HG03095 (cell line): Measurements from ENCODE around the gene DUS2.

Source experiments
- ATAC-seq: cut with Tn5 transposase; IDR thresholded peaks from one replicate; pipeline ENCODE4 v1.9.1; 2021; ENCODE audit warnings: moderate library complexity; ENCODE audit not compliant: unreplicated experiment

DUS2 gene

DNA sequence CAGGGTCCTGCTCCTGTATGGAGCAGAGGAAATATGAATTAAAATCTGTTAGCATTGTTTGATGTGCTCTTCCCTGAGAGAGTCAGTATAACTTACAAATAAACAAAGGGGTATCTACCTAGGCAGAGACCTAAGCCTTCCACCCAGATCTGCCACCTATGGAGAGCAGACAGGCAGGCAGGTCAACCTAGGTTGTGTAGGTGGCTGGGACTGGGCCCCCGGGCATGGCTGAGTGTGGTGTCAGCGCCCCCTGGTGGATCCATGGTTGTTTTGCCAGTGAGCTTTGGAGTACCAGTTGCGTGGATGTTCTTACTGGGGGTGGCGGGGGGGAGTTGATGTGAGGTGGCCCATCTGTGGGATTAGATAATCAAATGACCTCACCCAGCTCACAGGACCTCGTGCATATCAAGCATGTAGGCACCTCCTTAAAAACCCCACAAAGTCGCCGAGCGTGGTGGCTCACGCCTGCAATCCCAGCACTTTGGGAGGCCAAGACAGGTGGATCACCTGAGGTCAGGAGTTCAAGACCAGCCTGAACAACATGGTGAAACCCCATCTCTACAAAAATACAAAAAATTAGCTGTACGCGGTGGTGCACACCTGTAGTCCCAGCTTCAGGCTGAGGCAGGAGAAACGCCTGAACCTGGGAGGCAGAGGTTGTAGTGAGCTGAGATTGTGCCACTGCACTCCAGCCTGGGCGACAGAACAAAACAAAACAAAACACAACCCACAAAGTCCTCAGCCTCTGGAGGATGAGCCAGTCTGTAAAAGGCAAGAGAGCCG lies 17.6 kb downstream of the DUS2 start:
- peak; percentile 56 for ATAC-seq

DNA sequence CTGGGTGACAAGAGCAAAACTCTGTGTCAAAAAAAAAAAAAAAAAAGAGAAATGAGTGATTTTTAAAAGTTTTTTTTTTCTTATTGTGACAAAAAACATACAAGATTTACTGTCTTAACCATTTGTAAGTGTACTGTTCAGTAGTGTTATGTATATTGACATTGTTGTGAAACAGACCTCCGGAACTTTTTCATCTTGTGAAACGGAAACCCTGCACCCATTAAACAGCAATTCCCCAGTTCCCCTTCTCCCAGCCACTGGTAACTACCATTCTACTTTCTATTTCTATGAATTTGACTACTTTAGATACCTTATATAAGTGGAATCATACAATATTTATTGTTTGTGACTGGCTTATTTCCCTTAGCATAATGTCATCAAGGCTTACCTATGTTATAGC lies 18.7 kb downstream of the DUS2 start:
- ATAC-seq = no peak

DNA sequence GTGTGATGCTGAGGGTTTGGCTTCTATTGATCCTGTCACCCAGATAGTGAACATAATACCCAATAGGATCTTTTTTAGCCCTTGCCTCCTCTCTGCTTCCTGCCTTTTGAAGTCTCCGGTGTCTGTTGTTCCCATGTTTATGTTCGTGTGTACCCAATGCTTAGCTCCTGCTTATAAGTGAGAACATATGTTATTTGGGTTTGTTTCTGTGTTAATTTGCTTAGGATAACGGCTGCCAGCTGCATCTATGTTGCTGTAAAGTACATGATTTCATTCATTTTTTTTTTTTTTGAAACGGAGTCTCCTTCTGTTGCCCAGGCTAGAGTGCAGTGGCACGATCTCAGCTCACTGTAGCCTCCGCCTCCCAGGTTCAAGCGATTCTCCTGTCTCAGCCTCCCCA lies 23.0 kb downstream of the DUS2 start:
- ATAC-seq = no peak

DNA sequence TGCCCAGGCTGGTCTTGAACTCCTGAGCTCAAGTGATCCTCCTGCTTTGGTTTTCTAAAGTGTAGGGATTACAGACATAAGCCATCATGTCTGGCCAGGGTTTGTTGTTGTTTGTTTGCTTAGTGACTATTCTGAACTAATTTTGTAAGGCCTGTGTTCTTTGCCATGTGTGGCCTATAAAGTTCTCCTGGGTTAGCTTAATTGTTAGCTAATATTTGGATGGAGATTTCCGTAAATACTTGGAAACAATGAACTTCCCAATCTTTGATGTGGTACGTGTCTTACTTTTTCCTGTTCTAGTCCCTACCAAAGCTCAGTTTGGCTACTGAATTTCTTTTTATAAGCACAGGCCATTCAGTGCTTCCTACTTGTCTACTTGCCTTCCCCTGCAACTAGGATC lies 24.9 kb downstream of the DUS2 start:
- ATAC-seq = no peak

DNA sequence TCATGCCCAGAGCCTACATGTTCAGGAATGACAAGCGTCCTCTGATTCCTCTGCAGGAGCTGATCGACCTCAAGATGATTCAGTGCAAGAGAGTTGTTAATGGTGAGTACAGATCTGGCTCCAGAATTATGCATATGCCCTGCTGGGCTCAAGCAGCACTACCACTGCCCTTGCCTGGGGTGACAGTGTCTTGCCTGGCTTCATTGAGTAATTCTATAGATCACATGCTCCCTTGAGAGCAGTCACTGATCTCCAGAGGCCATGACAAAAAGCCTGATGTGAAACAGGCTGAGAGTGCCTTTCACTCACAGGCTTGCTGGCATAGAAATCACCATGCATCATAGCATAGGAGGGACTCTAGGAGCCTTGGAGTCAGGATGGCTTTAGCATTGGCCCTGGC lies 26.4 kb downstream of the DUS2 start:
- no peak for ATAC-seq

DNA sequence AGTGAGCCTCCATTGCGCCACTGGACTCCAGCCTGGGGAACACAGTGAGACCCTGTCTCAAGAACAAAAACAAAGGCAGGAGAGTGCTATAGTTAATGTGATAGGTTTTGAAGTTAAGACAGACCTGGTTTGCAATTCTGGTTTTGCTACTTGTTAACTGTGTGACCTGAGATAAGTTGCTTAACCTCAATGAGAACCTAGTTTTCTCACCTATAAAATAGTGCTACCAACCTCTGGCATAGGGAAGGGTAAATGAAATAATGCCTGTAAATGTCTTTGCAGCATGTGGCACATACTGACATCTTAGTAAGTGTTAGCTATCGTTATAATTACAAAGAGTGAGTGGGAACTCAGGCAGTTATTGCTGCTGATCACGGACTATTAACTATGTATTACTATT lies 32.3 kb downstream of the DUS2 start:
- ATAC-seq = no peak

DNA sequence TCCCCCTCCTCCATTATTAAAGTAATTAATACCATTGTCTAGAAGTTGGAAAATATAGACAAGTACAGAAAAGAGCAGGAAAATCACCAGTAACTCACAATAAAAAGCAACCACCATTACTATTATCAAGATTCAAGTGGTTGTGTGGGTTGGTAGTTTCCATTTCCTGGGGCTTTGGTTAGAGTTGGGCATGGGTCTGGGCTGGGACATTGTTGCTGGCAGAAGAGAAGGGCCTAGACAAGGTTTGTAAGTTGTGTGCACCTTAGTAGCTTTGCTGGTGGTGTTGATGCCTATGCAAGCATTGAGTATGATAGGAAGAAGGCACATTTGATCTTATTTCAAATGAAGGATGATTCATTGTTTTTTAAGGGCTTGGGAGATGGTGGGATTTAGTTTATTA lies 36.7 kb downstream of the DUS2 start:
- no peak for ATAC-seq

DNA sequence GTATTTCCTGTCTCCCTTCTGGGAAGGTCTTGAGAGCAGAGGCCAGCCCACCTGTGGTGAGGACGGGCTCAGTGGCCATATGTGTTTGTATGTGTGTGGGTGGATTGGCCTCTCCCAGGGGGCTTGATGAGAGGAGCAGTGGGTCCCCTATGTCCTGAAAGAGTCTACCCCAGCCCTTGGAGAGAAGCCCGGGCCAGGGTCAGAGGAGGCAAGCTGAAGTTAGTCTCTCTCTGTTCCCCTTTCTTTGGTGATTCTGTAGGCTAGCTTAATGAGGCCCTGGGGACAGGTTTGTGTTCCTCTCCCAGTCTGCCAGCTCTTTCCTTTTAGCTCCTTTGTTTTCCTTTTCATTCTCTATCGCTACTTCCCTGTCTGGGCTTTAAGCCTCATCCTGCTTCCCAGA lies 38.3 kb downstream of the DUS2 start:
- ATAC-seq = no peak

DNA sequence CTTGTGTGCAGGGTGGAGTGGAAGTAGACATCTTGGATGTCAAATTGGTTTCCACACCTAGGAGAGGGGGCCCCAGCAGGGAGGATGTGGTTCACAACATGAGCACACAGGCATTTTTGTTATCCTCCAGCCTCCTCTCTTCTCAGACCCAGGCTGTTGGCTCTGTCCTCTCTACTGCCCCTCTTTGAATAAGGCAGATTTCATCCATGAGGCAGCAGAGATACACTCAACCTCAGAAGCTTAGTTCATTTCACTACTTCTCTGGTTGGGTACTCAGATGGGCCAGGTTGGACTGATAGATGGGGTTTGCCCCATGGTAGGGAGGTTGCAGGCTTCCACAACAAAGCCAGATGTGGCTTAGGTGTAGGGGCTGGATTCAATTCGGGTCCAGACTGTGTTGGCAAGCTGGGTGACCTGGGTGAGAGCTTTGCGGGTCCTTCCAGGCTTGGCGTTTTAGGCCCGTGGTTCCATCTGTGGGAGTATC lies 39.9 kb downstream of the DUS2 start:
- ATAC-seq = no peak

DNA sequence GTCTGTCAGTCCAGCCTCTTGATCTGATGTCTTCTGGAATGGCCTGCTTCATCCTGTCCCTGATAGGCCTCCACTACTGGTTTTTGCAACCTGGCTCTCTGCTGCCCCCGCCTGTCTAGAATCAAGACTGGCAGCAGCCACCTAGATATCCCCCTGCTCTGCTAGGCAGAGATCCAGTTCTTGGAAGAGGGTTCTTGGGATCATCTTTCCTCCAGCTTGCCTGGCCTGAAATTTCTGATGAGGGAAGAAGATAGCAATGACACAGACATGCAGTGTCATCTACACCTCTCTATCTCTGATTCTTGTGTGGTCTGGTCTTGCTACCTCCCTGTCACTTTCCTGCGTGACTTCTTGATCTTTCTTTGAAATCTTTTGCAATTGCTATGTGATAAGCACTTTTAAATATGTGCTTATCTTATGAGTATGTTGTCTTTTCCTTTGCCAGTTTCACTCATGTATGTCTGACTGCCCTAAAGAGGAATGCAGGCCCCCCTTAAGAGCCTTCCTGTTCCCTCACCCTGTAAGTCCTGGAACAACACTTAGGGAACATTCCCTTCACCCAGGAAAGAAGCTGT lies 41.8 kb downstream of the DUS2 start:
- no peak for ATAC-seq

DNA sequence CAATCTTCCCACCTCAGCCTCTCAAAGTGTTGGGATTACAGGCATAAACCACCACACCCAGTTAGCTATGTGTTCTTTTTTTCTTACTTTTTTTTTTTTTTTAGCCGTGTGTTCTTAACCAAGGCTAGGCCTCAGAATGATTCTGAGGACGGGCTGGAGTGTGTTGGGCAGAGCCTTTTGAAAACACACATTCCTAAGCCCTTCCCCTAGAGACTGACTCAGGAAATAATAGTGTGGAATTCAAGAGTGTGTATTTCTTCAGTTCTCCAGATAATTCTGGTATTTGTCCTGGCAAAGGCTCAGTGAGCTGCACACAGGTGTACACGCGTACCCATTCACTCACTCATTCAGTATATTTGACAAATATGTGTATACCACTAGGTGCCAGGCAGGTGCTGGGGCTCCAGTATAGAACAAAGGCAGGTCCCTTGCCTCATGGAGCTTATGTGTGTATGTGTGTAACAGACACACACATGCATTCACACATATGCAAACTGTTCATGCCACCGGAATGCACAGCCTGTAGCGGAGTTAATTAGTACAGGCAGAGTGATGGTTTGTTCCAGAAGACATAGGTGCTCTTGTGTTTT lies 42.7 kb downstream of the DUS2 start:
- ATAC-seq = no peak

DNA sequence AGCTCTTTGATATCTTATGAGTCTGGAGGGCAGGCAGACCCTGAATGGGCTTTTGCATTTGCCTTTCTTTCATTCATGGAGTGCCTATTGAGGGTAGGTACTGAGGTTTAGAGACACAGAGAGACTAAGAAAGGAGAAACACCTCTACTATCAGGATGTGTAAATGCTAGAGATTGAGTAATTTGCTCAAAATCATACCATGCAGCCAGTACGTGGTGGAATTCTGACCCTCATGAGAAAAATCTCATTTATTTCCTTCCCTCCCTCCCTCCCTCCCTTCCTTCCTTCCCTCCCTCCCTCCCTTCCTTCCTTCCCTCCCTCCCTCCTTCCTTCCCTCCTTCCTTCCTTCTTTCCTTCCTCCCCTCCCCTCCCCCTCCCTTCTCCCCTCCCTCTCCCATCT lies 43.7 kb downstream of the DUS2 start:
- no peak for ATAC-seq

DNA sequence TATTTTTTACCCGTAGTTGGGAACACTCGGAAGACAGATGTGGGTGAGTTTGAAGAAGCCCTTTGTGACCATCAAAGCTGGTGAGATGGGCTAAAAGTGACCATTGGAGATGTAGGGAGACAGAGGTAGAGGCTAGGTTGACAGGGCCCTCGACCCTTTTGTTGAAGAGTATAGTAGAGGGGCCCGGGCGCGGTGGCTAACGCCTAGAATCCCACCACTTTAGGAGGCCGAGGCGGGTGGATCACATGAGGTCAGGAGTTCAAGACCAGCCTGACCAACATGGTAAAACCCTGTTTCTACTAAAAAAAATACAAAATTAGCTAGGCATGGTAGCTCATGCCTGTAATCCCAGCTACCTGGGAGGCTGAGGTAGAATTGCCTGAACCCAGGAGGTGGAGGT lies 45.8 kb downstream of the DUS2 start:
- no peak for ATAC-seq

DNA sequence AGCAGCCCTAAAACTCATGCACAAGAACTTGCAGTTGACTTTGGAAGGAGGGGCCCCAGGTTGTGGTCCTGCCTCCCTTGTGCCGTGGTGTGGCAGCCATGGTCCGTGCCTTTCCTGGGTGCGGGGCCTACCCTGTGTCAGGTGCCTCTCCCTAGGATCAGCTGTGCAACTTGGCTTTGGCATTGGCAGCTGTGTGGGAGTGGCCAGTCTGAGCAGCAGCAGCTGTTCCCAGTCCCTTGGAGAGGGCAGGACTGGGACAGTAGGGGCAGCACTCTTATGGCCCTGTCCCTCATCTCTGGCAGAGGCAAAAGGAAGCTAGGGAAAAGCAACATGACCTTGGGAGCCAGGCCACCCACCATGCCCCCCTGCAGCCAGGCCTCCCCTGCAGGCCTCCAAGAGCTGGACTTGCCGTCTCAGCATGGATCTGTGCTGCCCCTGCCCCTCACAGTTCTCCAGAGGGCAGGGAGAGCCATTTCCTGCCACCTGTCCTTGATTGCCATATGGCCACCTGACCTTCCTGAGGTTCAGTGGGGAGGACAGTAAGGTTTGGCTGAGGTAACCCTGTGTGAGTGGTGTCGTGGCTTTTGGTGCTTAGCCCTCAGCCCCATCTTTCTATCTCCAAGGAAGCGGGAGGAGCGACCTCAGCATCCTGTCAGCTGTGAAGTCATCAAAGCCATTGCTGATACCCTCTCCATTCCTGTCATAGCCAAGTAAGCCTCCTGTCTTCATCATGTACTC lies 46.6 kb downstream of the DUS2 start:
- no peak for ATAC-seq

DNA sequence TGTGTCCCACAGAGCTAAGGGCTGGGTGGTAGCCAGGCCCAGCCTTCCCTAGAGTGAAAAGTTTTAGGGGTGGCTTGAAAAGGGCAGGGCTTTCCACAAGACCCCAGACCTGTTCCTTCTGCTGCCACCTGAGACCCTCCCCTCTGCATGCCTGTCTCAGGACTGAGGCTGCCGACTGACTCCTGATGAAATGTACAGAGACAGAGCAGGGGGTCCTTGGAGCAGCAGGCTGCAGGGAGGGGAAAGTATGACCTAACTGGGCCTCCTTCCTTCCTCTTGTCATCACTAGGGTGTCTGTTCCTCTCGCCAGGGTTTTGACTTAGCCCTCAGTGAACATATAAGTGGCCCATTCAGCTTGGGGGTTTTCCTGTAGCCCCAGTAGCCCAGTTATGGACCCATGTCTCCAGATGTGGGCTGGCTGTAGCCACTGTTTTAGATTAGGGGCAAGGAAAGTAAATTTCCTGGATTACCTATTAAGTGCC lies 47.2 kb downstream of the DUS2 start:
- no peak for ATAC-seq

DNA sequence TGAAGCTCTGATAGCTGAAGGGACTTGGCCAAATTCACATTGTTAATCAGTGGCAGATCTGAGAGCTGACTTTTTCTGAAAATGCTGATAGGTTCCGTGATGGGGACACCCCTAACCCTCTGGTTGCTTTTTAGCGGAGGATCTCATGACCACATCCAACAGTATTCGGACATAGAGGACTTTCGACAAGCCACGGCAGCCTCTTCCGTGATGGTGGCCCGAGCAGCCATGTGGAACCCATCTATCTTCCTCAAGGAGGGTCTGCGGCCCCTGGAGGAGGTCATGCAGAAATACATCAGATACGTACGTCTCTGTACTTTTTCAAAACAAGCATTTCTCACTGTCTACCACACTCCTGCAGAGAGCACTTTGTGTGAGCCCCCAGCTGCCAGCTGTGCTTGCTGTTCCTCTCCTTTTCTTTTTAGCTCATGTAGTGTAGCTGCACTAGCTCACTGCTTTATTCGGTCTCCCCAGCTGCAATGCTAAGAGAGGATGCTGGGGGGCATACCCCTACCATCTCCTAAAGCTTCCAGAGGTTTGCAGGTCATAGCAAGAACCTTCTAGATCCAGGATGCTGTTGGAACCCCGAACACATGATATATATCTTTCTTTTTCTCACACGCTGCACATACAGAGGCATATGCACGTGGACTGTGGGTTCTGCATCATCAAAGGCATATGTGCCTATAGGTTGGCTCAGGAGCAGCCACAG lies 47.9 kb downstream of the DUS2 start:
- no peak for ATAC-seq

DNA sequence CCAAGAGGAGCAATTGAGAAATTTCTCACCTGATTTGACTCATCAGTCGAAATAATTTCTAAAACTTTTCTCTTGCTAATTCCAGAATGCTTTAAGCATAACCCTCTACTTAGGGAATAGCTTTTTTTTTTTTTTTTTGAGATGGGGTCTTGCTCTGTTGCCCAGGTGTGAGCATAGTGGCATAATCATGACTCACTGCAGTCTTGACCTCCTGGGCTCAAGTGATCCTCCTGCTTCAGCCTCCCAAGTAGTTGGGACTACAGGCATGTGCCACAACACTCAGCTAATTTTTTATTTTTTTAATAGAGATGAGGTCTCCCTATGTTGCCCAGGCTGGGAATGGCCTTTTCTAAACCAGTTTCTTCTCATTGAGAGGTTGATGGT lies 48.4 kb downstream of the DUS2 start:
- ATAC-seq = no peak

DNA sequence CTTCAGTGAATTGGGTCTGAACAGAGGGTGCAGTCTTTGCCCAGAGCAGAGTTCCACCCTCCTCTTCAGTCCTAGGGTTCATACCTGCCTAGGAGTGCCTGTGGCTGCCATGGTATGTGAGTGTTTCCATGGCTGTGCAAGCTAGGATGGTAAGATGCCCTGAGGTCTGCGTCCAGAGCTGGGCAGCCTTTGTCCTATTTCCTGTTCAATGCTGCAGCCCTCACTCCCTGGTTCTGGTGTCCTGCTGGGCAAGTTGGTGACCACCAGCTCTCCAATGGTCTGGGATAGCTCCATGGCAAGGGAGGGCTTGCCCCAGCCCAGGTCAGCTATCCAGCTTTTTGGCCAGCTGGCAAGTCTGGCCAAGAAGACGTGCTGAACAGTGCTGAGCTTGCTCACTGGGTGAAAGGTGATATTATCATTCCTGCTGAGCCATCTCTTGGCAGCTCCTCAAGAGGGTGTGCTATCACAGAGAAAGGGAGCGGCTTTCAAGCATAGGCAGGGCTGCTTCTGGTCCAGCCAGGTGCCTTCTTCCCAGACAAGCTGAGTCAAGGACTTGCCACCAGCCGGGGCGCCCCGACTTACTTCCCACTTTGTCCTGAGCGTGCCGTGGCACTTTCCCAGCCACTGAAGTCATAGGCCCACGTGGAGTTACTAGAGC lies 49.1 kb downstream of the DUS2 start:
- no peak for ATAC-seq

DNA sequence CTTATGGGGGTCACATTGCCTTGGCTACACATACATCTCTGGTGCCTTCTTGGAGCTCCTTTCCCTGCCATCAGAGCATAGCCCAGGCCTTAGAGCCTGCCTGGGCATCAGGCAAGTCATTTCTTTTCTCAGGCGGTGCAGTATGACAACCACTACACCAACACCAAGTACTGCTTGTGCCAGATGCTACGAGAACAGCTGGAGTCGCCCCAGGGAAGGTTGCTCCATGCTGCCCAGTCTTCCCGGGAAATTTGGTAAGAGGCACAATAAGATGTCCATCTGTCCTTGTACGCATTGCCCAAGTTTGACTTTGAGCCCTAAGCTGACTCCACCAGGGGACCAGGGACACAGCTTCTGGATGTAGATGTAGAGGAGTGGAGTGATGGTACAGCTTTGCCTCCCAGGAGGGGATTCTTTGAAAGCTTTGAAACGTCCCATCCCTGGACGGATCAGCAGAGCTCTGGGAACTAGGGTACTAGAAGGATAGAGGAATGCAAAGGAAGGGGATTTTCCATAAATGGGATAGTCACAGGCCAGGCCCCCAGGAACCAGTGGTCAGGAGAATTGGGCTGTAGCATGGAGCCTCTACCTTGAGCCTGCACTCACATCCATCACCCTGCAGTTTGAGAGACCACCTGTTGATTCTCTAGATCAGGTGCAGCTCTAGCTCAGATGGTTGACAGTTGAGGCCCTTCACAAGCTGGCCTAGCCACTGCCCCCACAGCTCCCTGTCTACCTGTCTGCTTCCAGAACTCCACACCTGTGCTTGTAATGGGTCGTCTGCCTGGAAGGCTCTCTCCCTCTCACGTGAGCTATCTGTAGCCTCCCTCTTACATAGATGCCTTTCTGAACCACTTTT lies 51.0 kb downstream of the DUS2 start:
- no peak for ATAC-seq
